Sigmoid colon (tissue), 7 donors: Measurements from ENCODE around the gene MORN5. TPM values are rescaled to one million over a fixed set of nuclear protein-coding genes. Genes with fewer than 3 reads are reported as not detected.
A peak's percentile ranks its signal among the peaks of the same experiment; 100 is the strongest.

Source experiments
- DNase-seq: peaks from one replicate; pipeline ENCODE4 v3.0.0-alpha.2; 2019
- H3K27ac ChIP-seq, 4 donors: fragments of 200-600 bp; sonication (generic); one replicate each; pipeline ENCODE4 v1.5.1; 2016 to 2019; ENCODE audit warnings: mild to moderate bottlenecking in 1 of 4
- H3K27me3 ChIP-seq, 3 donors: fragments of 200-600 bp; sonication (generic); one replicate each; pipeline ENCODE4 v1.5.1; 2019; ENCODE audit warnings: mild to moderate bottlenecking in 1 of 3
- H3K36me3 ChIP-seq, 4 donors: fragments of 200-600 bp; sonication (generic); one replicate each; pipeline ENCODE4 v1.5.1; 2016 to 2019
- H3K4me1 ChIP-seq, 4 donors: fragments of 200-600 bp; sonication (generic); one replicate each; pipeline ENCODE4 v1.5.1; 2017 to 2019
- H3K4me3 ChIP-seq, 4 donors: fragments of 200-600 bp; sonication (generic); one replicate each; pipeline ENCODE4 v1.5.1; 2017 to 2019; ENCODE audit warnings: mild to moderate bottlenecking in 2 of 4, moderate library complexity in 1 of 4
- H3K9me3 ChIP-seq, 4 donors: fragments of 200-600 bp in 3 of 4; sonication (generic) in 3 of 4; one replicate each; pipeline versions ENCODE4 v1.5.1 to v1.6.1; 2013 to 2019
- CTCF ChIP-seq, 4 experiments: fragments of 450-650 bp in 3 of 4; fragments of 200-600 bp in 1 of 4; IDR thresholded peaks; one replicate each; pipeline ENCODE4 v1.5.1; 2016 to 2019; ENCODE audit warnings: antibody characterized with exemption in 4 of 4, mild to moderate bottlenecking in 3 of 4, moderate library complexity in 2 of 4
- EP300 ChIP-seq, 4 donors: sonication (generic); formaldehyde crosslinking; IDR thresholded peaks; one replicate each; pipeline ENCODE4 v1.6.1; 2017; ENCODE audit warnings: antibody characterized with exemption in 4 of 4
- POLR2A ChIP-seq, 2 donors: fragments of 450-650 bp; IDR thresholded peaks; one replicate each; pipeline ENCODE4 v1.6.1; 2016; ENCODE audit warnings: antibody characterized with exemption in 2 of 2, mild to moderate bottlenecking in 2 of 2, moderate library complexity in 2 of 2
- POLR2AphosphoS5 ChIP-seq, 4 donors: sonication (generic); formaldehyde crosslinking; IDR thresholded peaks; one replicate each; pipeline ENCODE4 v1.6.1; 2017; ENCODE audit warnings: antibody characterized with exemption in 4 of 4
- WGBS, 2 donors: extraction: QIAGEN DNeasy Blood & Tissue Kit; methylation state at CpG; one replicate each; pipeline ENCODE4 v1.1.7; 2013; 5-methylcytosine and 5-hydroxymethylcytosine counted together
- intact Hi-C: fragments of 100-400 bp; cut with DNase I; formaldehyde crosslinking; loops from one replicate; pipeline ENCODE4 v1.15.1; 2023
- polyA plus RNA-seq, 3 donors: library from polyadenylated mRNA; stranded (reverse); fragments of 200-250 nt; gene quantifications; one replicate each; pipeline ENCODE4 v1.2.3, GENCODE V29; 2013
- total RNA-seq, 4 donors: library from RNA; depleted of rRNA; stranded (reverse); fragments of >200 nt; gene quantifications; one replicate each; pipeline ENCODE4 v1.1.0, GENCODE V29; 2016
- donor health status: healthy with polysubstance abuse.
- donor health status: Bipolar disorder and iron deficiency.
- donor health status: healthy.

The MORN5 gene
- total and polyA plus RNA-seq, 7 donors, result 2.4 to 45.7 (median 30.3) TPM; not detected in 1

GRCh38 chr9:122126331-122127261 lies 33.1 kb upstream of the MORN5 start:
- Histone ChIP-seq H3K4me1 (peaks cover 0 to 33% (median 31%) of the 10 kb centered on the region in 4 donors), H3K27ac (peak overlapping the region in 3 of 4 donors; percentile 13 to 60 (median 36)), H3K4me3 (peak overlapping the region; percentile 6 to 45 (median 38)), H3K27me3 (peaks cover 0 to 10% (median 0%) of the 10 kb centered on the region in 3 donors), H3K36me3 (no peaks in the 10 kb centered on the region), H3K9me3 (no peaks in the 10 kb centered on the region)
- intact Hi-C loops, result loop anchor here (5.0 kb wide), 3 partner anchors 136 to 686 kb away; partner anchors contain the start of genes MRRF and RBM18
- no peak for TF ChIP-seq POLR2AphosphoS5 (IDR thresholded peaks at IDR 0.05)
- peak in 1 of 4 experiments; percentile 12 for TF ChIP-seq CTCF (IDR thresholded peaks at IDR 0.05)
- TF ChIP-seq POLR2A (IDR thresholded peaks at IDR 0.05), result no peak
- peak; percentile 62 for DNase-seq
- WGBS, 2 donors, result 5 to 8% methylated on average over 64 of the region's 64 CpGs

- WGBS, 2 donors, result 71 to 81% methylated on average over 10 of the region's 10 CpGs
- no peak for TF ChIP-seq EP300 (IDR thresholded peaks at IDR 0.05)
- no peak for TF ChIP-seq POLR2AphosphoS5 (IDR thresholded peaks at IDR 0.05)
- no peak for TF ChIP-seq POLR2A (IDR thresholded peaks at IDR 0.05)
- no peak for TF ChIP-seq CTCF (IDR thresholded peaks at IDR 0.05)
- intact Hi-C loops, result loop anchor here (5.0 kb wide), 3 partner anchors 135 to 685 kb away; partner anchors contain the start of genes MRRF and RBM18
- peaks cover 0 to 38% (median 33%) of the 10 kb centered on the region in 4 donors for H3K4me1 ChIP-seq
- H3K4me3 ChIP-seq, result no peak overlapping the region
- H3K27ac ChIP-seq, result no peak overlapping the region
- no peaks in the 10 kb centered on the region for H3K36me3 ChIP-seq
- no peaks in the 10 kb centered on the region for H3K9me3 ChIP-seq
- peaks cover 0 to 10% (median 0%) of the 10 kb centered on the region in 3 donors for H3K27me3 ChIP-seq
- peak; percentile 61 for DNase-seq
Measured at GRCh38 chr9:122127396-122127798, 32.3 kb upstream of the MORN5 start.

GRCh38 chr9:122128007-122128968 lies 31.4 kb upstream of the MORN5 start:
- Histone ChIP-seq H3K4me1 (peaks cover 0 to 38% (median 33%) of the 10 kb centered on the region in 4 donors), H3K27ac (peak overlapping the region in 1 of 4 donors; percentile 17), H3K9me3 (no peaks in the 10 kb centered on the region), H3K4me3 (no peak overlapping the region), H3K27me3 (peaks cover 0 to 10% (median 0%) of the 10 kb centered on the region in 3 donors), H3K36me3 (no peaks in the 10 kb centered on the region)
- no peak for TF ChIP-seq POLR2A (IDR thresholded peaks at IDR 0.05)
- no peak for TF ChIP-seq CTCF (IDR thresholded peaks at IDR 0.05)
- no peak for TF ChIP-seq EP300 (IDR thresholded peaks at IDR 0.05)
- TF ChIP-seq POLR2AphosphoS5 (IDR thresholded peaks at IDR 0.05), result no peak
- 75 to 85% methylated on average over 24 of the region's 24 CpGs for WGBS, 2 donors
- peak; percentile 66 for DNase-seq
- intact Hi-C loops, result loop anchor here (5.0 kb wide), 3 partner anchors 134 to 684 kb away; partner anchors contain the start of genes MRRF and RBM18

GRCh38 chr9:122128969-122129343 lies 30.8 kb upstream of the MORN5 start:
- peaks cover 0 to 38% (median 33%) of the 10 kb centered on the region in 4 donors for H3K4me1 ChIP-seq
- TF ChIP-seq POLR2A (IDR thresholded peaks at IDR 0.05), result no peak
- no peak for TF ChIP-seq CTCF (IDR thresholded peaks at IDR 0.05)
- no peak for TF ChIP-seq POLR2AphosphoS5 (IDR thresholded peaks at IDR 0.05)
- TF ChIP-seq EP300 (IDR thresholded peaks at IDR 0.05), result no peak
- no peak overlapping the region for H3K27ac ChIP-seq
- no peaks in the 10 kb centered on the region for H3K9me3 ChIP-seq
- no peaks in the 10 kb centered on the region for H3K36me3 ChIP-seq
- DNase-seq, result no peak
- intact Hi-C loops, result loop anchor here (5.0 kb wide), 3 partner anchors 133 to 683 kb away; partner anchors contain the start of genes MRRF and RBM18
- 85 to 90% methylated on average over 7 of the region's 7 CpGs for WGBS, 2 donors
- H3K4me3 ChIP-seq, result no peak overlapping the region
- H3K27me3 ChIP-seq, result peaks cover 0 to 10% (median 0%) of the 10 kb centered on the region in 3 donors
